Measurements from ENCODE around the gene ZHX3. TPM values are rescaled to one million over a fixed set of nuclear protein-coding genes. Genes with fewer than 3 reads are reported as not detected.
A peak's percentile ranks its signal among the peaks of the same experiment; 100 is the strongest.

Gene ZHX3
- total RNA-seq, 4 donors from 2014 or later, result 19.2 to 32.9 (median 31.4) TPM

DNA sequence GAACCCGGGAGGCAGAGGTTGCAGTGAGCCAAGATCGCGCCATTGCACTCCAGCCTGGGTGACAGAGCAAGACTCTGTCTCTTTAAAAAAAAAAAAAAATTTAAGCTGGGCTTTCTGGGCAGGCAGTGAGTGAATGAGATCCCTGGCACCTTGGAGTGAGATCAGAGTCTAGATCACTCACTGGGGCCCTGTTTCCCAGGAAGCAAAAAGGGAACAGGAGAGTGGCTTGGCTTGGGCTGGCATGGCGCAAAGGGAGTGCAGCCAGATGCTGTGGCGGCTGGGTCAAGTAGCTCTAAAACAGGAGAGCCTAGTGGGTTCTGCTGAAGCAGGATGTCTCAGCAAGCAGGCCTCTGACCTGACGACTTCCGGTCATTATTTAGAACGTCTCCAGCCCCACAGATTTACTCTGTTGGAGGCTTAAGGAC lies 169.8 kb downstream of the ZHX3 start:
- peak overlapping the region; percentile 5 for H3K27ac ChIP-seq
- H3K36me3 ChIP-seq, result no peaks in the 10 kb centered on the region
- no peaks in the 10 kb centered on the region for H3K9me3 ChIP-seq
- H3K4me1 ChIP-seq, result peaks cover 83% of the 10 kb centered on the region
- TF ChIP-seq EP300 (IDR thresholded peaks at IDR 0.05), result no peak
- TF ChIP-seq POLR2AphosphoS5 (IDR thresholded peaks at IDR 0.05), result no peak
- no peak for TF ChIP-seq POLR2A (IDR thresholded peaks at IDR 0.05)
- no peak for TF ChIP-seq CTCF (IDR thresholded peaks at IDR 0.05)
- H3K4me3 ChIP-seq, result no peak overlapping the region
- DNase-seq (ENCODE audit: low spot score in 2 of 2), result no peak
- no peaks in the 10 kb centered on the region for H3K27me3 ChIP-seq
- 77% methylated on average over 8 of the region's 8 CpGs for WGBS

DNA sequence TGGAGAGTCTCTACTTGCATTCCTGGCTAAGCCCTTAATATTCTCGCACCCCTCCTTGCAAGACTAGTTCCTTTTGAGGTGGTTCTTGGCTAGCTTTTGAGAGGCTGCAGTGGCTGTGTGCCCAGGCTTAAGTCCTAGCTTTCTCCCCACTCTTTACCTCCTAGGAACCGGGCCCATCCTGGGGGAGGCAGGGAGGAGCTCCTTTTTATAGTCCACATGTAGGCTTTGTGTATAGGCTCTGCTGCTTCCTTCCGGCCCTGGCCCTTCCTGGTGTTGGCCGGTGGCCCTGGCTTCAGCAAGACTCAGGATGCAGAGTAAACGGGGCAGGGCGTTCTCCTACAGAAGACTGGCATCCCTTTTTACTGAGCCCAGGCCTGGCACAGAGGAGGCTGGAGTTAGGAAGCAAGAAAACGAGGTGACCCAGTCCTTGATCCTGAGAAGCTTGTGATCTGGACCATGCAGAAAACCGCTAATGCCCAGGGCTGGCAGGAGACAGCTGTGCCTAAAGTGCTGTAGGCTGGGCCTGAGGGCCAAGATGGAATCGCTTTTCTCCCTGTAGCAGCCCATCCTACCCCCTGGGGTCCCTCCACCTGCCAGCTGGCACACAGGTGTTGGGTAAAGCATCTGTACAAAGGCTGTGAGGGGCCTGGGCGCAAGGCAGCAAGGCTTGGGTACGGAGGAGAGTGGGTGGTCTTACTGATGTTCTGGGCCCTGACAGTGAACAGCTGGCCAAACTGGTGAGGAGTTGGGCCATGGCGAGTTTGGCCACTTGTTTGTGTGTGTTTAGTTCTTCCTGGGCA lies 171.5 kb downstream of the ZHX3 start:
- Histone ChIP-seq H3K27me3 (no peaks in the 10 kb centered on the region), H3K4me3 (no peak overlapping the region), H3K36me3 (no peaks in the 10 kb centered on the region), H3K4me1 (peaks cover 86% of the 10 kb centered on the region), H3K27ac (peak overlapping the region; percentile 0), H3K9me3 (no peaks in the 10 kb centered on the region)
- TF ChIP-seq CTCF (IDR thresholded peaks at IDR 0.05) (no peak), POLR2AphosphoS5 (IDR thresholded peaks at IDR 0.05) (no peak), POLR2A (IDR thresholded peaks at IDR 0.05) (no peak), EP300 (IDR thresholded peaks at IDR 0.05) (no peak)
- WGBS, result 46% methylated on average over 12 of the region's 12 CpGs
- no peak for DNase-seq (ENCODE audit: low spot score in 2 of 2)

DNA sequence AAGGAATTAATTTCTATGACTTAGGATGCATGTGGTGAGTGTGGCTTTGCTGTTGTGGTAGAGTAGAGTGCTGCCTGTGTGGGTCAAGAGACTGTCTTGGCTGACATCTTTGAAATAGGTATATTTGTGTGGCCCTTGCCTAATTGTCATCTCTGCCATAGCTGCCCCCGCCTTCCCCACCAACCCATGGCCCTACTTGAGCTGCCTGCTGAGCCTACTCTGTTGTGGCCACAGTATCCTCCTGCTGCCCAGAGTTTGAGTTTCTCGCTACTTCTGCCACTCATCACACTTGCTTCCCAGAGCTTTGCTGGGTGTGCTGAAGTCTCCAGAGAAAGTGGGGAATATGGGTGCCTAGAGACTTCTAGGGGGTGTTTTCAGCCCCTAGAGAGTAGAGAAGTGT lies 172.2 kb downstream of the ZHX3 start:
- Histone ChIP-seq H3K27me3 (no peaks in the 10 kb centered on the region), H3K9me3 (no peaks in the 10 kb centered on the region), H3K36me3 (no peaks in the 10 kb centered on the region), H3K27ac (no peak overlapping the region), H3K4me3 (no peak overlapping the region), H3K4me1 (peaks cover 86% of the 10 kb centered on the region)
- DNase-seq (ENCODE audit: low spot score in 2 of 2), result no peak
- TF ChIP-seq CTCF (IDR thresholded peaks at IDR 0.05), result no peak
- no peak for TF ChIP-seq POLR2A (IDR thresholded peaks at IDR 0.05)
- TF ChIP-seq POLR2AphosphoS5 (IDR thresholded peaks at IDR 0.05), result no peak
- TF ChIP-seq EP300 (IDR thresholded peaks at IDR 0.05), result no peak
- WGBS, result 86% methylated on average over 2 of the region's 2 CpGs

DNA sequence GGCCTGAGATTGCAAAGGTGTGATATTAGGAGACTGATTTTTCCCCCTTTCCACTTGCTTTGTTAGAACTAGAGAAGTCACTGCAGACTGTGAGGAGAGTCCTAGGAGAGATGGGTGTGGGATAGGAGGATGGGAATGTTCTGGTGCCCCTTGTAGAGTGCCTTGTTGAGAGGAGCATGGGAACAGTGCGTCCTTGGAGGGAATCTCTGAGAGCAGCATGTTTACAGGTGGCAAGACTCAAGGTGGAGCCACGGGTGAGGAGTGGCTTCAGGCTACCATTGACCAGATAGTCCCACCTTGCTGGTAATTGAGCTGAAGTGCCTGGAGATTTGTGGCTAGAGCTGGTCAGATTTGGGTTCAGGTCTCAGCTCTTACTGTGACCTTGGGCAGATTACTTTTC lies 174.2 kb downstream of the ZHX3 start:
- Histone ChIP-seq H3K4me1 (peaks cover 90% of the 10 kb centered on the region), H3K27me3 (no peaks in the 10 kb centered on the region), H3K9me3 (no peaks in the 10 kb centered on the region), H3K36me3 (no peaks in the 10 kb centered on the region), H3K27ac (no peak overlapping the region), H3K4me3 (no peak overlapping the region)
- no peak for DNase-seq (ENCODE audit: low spot score in 2 of 2)
- no peak for TF ChIP-seq EP300 (IDR thresholded peaks at IDR 0.05)
- no peak for TF ChIP-seq CTCF (IDR thresholded peaks at IDR 0.05)
- TF ChIP-seq POLR2A (IDR thresholded peaks at IDR 0.05), result no peak
- TF ChIP-seq POLR2AphosphoS5 (IDR thresholded peaks at IDR 0.05), result no peak
- WGBS, result 79% methylated on average over 2 of the region's 2 CpGs

GRCh38 chr20:41142919-41143318 lies 174.6 kb downstream of the ZHX3 start:
- no peaks in the 10 kb centered on the region for H3K9me3 ChIP-seq
- no peaks in the 10 kb centered on the region for H3K36me3 ChIP-seq
- no peak overlapping the region for H3K27ac ChIP-seq
- TF ChIP-seq POLR2A (IDR thresholded peaks at IDR 0.05) (no peak), CTCF (IDR thresholded peaks at IDR 0.05) (no peak), EP300 (IDR thresholded peaks at IDR 0.05) (no peak), POLR2AphosphoS5 (IDR thresholded peaks at IDR 0.05) (no peak)
- H3K4me1 ChIP-seq, result peaks cover 90% of the 10 kb centered on the region
- no peak for DNase-seq (ENCODE audit: low spot score in 2 of 2)
- no peaks in the 10 kb centered on the region for H3K27me3 ChIP-seq
- WGBS, result 62% methylated on average over 5 of the region's 5 CpGs
- H3K4me3 ChIP-seq, result no peak overlapping the region

Measured in suprapubic skin (tissue), 4 donors.